Kasumi-1 (cell line): Measurements from ENCODE around the gene COG5.

Source experiments
- DNase-seq, 2 experiments: peaks; one replicate each; lab custom pipeline; 2025; lab: John Stamatoyannopoulos, UW

The COG5 gene

DNA sequence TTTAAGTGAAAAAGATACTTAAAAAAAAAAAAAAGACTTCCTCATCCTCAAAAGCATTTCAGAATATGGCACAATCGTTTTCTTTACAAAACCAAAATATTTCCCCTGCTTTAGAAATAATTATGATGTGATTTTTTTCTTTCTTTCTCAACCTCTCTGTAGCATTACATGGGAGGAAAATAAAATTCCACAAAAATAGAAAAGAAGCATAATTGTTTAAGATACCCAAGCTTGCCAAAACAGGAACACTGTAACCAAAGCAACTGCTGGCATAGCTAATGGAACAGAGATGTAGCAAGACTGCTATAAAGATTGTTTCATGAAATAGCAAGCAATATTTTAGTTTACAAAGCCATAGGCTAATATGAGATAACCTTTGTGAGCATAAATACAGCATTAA lies 169.4 kb downstream of the COG5 start:
- no peak for DNase-seq

DNA sequence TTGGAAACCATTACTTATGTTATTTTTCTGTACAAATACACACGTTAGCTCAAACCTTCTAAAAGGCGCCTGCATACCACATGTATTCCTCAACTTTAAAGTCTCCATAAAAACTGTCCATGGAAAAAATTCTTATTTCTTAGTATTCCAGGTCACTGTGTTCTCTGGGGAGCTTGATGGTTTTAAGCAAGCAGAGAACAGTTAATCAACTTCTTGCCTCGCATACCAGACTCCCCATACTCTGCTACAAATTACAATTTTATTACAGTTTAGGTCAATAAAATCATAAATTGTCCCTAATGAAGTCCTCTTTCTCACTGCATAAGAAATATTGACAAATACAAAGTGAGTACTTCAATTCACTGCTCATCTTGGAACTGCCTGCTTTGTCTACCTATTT lies 170.9 kb downstream of the COG5 start:
- DNase-seq: no peak

GRCh38 chr7:107390916-107391315 lies 172.8 kb downstream of the COG5 start:
- no peak for DNase-seq

DNA sequence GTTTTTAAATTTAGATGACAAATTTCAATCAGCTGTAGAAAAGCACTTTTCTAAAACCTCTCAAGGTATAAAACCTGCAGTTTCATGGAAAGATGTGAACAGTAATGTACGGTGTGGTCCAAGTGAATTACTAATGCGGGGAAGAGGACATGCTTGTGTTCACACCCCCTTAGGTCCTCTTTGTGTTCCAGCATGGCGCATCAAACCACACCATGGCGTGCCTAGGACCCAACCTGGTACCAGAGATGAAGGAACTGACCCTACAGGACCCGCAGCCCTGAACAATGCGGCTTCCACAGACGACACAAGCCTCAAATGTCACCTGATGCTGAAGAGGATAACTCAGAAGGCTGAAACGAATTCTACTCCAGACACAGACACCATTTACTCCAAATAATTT lies 175.1 kb downstream of the COG5 start:
- DNase-seq: no peak

- DNase-seq: no peak
Observed at GRCh38 chr7:107387573-107388219, 176.0 kb downstream of the COG5 start.

DNA sequence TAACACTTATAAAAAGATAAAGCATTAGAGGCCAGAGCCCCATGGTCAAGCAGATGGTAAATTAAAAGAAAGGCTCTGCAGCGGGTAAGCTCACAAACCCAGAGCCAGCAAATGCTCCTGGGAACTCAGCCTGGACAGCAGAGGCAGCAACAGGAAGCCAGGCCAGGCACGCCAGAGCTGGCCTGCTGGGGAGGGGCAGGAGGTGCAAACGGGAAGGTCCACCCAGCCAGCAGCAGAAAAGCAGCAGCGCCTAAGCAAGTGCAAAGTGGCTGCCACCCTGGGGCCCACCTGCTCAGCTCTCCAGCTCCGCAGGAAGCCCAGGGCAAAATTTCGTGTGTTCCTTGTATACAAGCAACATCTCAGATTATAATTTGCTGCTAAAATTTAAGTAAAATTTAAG lies 176.6 kb downstream of the COG5 start:
- no peak for DNase-seq

GRCh38 chr7:107386548-107387102 lies 177.1 kb downstream of the COG5 start:
- DNase-seq: no peak

DNA sequence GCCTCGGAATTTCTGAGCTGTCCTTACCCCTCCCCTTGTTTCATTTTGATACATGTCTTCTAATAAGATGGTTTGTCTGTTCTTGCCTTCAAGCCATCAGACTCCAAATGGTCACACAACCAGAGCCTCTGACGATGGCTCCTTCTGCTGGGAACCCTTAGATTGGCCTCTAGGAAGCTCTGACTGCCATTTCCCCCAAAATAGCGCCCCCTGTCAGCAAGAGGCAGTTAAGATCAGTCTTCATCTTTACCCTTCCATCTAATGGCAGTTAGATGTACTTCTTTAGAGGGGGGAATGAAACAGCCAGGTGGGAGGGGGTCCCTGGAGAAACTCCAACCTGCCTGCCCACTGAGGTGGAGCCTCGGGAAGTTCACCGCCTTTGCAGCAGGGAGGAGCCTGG lies 179.7 kb downstream of the COG5 start:
- no peak for DNase-seq

GRCh38 chr7:107383203-107383602 lies 180.5 kb downstream of the COG5 start:
- DNase-seq: no peak

DNA sequence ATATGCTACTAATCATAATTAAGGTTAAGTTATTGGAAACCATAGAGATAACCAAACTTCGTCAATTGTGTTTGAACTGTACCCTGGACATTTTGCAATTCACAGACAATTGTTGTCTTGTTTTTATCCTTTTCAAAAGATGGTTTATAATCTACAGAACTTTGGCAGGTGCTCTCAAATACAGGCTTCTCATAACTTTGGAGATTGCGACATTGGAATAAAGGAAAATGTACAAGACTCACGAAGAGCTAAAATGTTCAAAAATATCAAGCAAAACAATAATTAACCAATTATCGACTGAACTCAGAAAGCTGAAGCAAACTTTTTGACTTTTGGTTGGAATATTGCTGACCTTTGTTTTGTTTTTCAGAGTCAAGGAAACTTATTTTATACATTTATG lies 182.3 kb downstream of the COG5 start:
- DNase-seq: no peak

DNA sequence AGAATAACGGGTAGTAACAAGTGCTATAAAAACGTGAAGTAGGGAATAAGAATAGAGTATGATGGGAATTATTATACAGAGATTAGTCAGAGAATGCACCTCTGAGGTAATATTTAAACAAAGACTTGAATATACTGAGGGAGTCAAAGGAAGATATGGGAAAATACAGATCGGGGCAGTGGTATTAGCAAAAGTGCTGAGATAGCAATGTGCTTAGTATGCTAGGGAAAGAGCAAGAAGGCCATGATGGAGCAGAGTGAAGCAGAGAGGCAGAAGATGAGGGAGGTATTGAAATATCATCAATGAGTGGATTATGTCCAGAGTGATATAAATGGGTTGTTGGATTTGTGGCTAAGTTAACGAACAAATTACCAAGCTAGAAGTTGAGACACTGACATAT lies 190.4 kb downstream of the COG5 start:
- no peak for DNase-seq

- DNase-seq: no peak
Observed at GRCh38 chr7:107372298-107372697, 191.4 kb downstream of the COG5 start.

DNA sequence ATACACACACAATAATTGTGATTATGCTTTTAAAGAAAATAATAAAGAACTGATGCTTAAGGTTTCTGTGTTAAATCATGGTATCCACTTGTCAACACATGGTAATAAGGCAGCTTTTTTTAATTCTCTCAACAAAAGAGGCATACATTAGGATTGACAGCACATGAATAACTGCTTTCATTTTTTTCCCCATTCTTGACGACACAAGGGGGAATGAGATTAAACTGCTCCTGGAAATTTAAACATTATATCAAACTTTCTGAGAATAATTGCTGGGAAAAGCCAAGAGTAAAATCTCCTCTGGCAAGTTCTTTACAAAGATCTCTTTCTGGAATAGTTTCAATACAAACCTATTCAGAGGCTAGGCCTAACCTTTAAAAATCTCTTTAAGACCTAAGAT lies 192.9 kb downstream of the COG5 start:
- no peak for DNase-seq

DNA sequence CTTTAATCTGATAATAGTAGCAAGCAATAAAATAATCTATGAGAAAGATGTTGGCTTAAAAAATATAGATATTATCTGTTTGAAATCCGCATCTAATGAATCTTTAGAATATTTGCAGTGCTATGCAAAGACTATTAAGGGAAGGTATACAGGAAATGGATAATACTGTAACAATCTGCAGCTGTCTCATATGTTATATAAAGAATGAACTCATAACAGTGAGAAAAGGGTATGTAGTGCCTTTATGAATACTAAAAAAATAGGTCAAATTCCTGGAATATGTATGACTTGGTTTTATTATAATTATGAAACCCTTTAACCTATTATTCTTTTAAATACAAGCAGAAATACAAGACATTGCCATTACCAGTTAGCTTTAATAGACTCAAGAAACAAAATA lies 198.9 kb downstream of the COG5 start:
- no peak for DNase-seq

DNA sequence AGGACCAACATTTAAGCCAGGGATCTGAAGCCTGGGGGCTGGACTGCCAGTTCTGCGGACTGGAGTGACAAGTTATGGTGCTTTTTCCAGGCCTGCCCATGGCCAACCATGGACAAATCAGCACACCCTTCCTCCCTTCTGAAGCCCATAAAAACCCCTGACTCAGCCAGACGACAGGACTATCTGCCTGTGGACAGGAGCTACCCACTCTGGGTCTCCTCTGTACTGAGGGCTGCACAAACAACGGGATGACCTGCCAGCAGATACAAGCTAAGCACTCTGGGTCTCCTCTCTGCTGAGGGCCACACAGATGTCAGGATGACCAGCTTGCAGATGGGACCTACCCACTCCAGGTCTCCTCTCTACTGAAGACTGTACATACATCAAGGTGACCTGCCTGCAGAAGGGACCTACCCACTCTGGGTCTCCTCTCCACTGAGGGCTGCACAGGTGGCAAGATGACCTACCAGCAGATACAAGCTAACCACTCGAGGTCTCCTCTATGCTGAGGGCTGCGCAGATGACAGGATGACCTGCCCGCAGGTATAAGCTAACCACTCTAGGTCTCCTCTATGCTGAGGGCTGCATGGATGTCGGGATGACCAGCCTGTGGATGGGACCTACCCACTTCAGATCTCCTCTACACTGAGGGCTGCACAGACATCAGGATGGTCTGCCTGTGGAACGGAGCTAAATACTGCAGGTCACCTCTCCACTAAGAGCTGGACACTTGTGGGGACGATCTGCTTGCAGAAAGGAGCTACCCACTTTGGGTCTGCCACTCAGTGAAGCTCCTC lies 204.0 kb downstream of the COG5 start:
- no peak for DNase-seq

GRCh38 chr7:107355616-107356015 lies 208.1 kb downstream of the COG5 start:
- DNase-seq: no peak

- DNase-seq: no peak
Observed at GRCh38 chr7:107354640-107355039, 209.1 kb downstream of the COG5 start.

DNA sequence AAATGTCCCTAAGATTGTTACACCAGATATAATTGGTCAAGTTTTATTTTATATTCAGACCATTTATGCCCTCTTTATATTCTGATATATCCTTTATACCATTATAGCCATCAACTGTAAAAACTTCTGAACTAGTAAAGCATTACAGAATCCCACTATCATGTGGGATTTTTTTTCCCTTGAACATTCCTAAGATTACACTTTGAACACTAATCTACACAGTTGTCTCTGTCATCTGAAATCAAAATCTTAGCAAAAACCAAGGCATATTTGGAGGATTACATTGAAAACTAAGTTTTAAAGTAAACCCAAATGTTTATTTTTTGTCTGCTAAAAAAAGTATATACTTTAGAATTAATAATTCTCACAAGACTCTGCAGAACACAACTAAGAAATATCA lies 210.0 kb downstream of the COG5 start:
- no peak for DNase-seq

DNA sequence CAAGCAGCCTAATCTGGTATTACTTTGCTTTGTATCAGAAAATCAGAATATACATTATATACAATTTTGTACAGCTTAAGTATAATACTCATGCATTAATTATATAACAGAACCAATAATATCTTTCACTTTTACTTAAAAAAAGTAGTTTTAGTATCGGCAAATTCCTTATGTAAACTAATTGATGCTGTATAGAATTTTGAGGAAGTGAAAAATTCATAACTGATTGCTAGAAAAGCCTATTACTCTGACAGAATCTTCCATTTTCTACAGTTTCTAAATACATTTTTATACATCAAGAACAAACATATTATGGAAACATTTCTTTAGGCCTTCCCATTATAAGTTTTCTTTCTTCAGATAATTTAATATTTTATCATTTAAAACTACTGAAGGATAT lies 217.8 kb downstream of the COG5 start:
- DNase-seq: no peak

DNA sequence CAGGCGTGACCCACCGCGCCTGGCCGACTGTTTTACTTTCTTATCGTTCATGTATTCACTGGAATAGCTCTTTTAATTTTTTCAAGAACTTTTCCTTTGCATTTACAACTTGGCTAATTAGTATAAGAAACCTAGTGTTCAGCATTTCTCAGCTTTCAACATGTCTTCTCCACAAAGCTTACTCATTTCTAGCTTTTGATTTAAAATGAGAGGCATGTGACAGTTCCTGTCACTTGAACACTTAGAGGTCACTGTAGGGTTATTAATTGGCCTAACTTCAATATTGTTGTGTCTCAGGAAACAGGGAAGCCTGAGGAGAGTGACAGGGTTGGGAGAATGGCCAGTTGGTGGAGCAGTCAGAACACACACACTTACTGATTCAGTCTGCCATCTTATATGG lies 218.9 kb downstream of the COG5 start:
- no peak for DNase-seq

DNA sequence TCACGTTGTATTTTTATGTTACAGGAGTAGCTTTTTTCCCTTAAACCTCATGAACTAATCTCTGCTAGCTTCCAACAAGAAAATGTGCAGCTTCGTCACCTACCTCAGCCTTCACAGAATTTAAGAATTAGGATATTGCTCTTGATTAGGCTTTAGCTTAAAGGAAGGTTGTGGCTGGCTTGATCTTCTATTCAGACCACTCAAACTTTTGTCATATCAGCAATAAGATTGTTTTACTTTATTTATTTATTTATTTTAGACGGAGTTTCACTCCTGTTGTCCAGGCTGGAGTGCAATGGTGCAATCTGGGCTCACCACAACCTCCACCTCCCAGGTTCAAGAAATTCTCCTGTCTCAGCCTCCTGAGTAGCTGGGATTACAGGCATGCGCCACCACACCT lies 219.4 kb downstream of the COG5 start:
- no peak for DNase-seq

- DNase-seq: no peak
Observed at GRCh38 chr7:107338080-107338479, 225.6 kb downstream of the COG5 start.

GRCh38 chr7:107332488-107333269 lies 231.0 kb downstream of the COG5 start:
- peak; percentile 85 to 89 for DNase-seq
